ENCODE data around the gene TTC17.

DNA sequence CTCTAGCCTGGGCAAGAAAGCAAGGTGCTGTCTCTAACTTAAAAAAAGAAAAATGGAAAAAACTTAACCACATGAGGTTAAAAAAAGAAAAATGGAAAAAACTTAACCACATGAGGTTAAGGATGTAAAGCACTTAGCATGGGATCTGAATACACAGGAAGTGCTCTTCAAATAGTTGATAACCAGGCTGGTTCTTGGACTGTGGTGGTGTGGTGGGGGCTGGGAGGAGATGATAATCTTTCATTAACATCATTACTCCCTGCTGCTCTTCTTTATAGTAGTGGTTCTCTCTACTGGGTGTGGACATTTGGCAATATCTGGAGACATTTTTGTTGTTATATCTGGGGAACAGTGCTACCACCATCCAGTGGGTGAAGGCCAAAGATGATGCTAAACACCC is 88.4 kb downstream of the TTC17 start:
- TF ChIP-seq, protein P1, sequence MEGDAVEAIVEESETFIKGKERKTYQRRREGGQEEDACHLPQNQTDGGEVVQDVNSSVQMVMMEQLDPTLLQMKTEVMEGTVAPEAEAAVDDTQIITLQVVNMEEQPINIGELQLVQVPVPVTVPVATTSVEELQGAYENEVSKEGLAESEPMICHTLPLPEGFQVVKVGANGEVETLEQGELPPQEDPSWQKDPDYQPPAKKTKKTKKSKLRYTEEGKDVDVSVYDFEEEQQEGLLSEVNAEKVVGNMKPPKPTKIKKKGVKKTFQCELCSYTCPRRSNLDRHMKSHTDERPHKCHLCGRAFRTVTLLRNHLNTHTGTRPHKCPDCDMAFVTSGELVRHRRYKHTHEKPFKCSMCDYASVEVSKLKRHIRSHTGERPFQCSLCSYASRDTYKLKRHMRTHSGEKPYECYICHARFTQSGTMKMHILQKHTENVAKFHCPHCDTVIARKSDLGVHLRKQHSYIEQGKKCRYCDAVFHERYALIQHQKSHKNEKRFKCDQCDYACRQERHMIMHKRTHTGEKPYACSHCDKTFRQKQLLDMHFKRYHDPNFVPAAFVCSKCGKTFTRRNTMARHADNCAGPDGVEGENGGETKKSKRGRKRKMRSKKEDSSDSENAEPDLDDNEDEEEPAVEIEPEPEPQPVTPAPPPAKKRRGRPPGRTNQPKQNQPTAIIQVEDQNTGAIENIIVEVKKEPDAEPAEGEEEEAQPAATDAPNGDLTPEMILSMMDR (conservative IDR thresholded peaks at IDR 0.05; ENCODE audit: low read length), result no peak
- TF ChIP-seq EZH2phosphoT487 (IDR thresholded peaks at IDR 0.05; ENCODE audit: borderline replicate concordance), result no peak

All from Loucy (cell line).